Measurements from ENCODE around the gene GRIN3A.

Gene GRIN3A

GRCh38 chr9:101738566-101739183 lies at the start of gene GRIN3A:
Gene GRIN3A, minus strand, starts transcription at chr9:101738647. Its CDS starts 668 bp downstream, at chr9:101737979.
- TF ChIP-seq MYC (IDR thresholded peaks at IDR 0.05; ENCODE audit: low read depth, low read length) (no peak), MAX (IDR thresholded peaks at IDR 0.05; ENCODE audit: low read depth, low read length) (no peak), POLR2A (IDR thresholded peaks at IDR 0.05; ENCODE audit: extremely low read depth, insufficient read length) (no peak), CTCF (IDR thresholded peaks at IDR 0.05; ENCODE audit: low read depth, low read length) (no peak)
- H3K4me3 ChIP-seq (ENCODE audit: low read depth, low read length): no peak within 1 kb of the TSS
- DNase-seq (ENCODE audit: low read depth): no peak

GRCh38 chr9:101787891-101788290 lies 49.4 kb upstream of the GRIN3A start:
- no peak for DNase-seq (ENCODE audit: low read depth)
- H3K4me3 ChIP-seq (ENCODE audit: low read depth, low read length): no peak overlapping the region
- no peak for TF ChIP-seq MYC (IDR thresholded peaks at IDR 0.05; ENCODE audit: low read depth, low read length)
- TF ChIP-seq MAX (IDR thresholded peaks at IDR 0.05; ENCODE audit: low read depth, low read length): no peak
- TF ChIP-seq POLR2A (IDR thresholded peaks at IDR 0.05; ENCODE audit: extremely low read depth, insufficient read length): no peak
- no peak for TF ChIP-seq CTCF (IDR thresholded peaks at IDR 0.05; ENCODE audit: low read depth, low read length)

- DNase-seq (ENCODE audit: low read depth): no peak
- TF ChIP-seq POLR2A (IDR thresholded peaks at IDR 0.05; ENCODE audit: extremely low read depth, insufficient read length) (no peak), MYC (IDR thresholded peaks at IDR 0.05; ENCODE audit: low read depth, low read length) (no peak), MAX (IDR thresholded peaks at IDR 0.05; ENCODE audit: low read depth, low read length) (no peak), CTCF (IDR thresholded peaks at IDR 0.05; ENCODE audit: low read depth, low read length) (no peak)
- no peak overlapping the region for H3K4me3 ChIP-seq (ENCODE audit: low read depth, low read length)
Measured at GRCh38 chr9:101778332-101778731, 39.9 kb upstream of the GRIN3A start.

GRCh38 chr9:101764472-101764871 lies 26.0 kb upstream of the GRIN3A start:
- no peak for DNase-seq (ENCODE audit: low read depth)
- no peak overlapping the region for H3K4me3 ChIP-seq (ENCODE audit: low read depth, low read length)
- TF ChIP-seq POLR2A (IDR thresholded peaks at IDR 0.05; ENCODE audit: extremely low read depth, insufficient read length) (no peak), MAX (IDR thresholded peaks at IDR 0.05; ENCODE audit: low read depth, low read length) (no peak), MYC (IDR thresholded peaks at IDR 0.05; ENCODE audit: low read depth, low read length) (no peak), CTCF (IDR thresholded peaks at IDR 0.05; ENCODE audit: low read depth, low read length) (no peak)

GRCh38 chr9:101758304-101758930 lies 20.0 kb upstream of the GRIN3A start:
- TF ChIP-seq CTCF (IDR thresholded peaks at IDR 0.05; ENCODE audit: low read depth, low read length): no peak
- DNase-seq (ENCODE audit: low read depth): no peak
- H3K4me3 ChIP-seq (ENCODE audit: low read depth, low read length): no peak overlapping the region

Data from NB4 (cell line).